ENCODE results near the gene SOD3.

Gene SOD3

GRCh38 chr4:24775750-24776149 is 19.6 kb upstream of the SOD3 start:
- no peak for DNase-seq

DNA sequence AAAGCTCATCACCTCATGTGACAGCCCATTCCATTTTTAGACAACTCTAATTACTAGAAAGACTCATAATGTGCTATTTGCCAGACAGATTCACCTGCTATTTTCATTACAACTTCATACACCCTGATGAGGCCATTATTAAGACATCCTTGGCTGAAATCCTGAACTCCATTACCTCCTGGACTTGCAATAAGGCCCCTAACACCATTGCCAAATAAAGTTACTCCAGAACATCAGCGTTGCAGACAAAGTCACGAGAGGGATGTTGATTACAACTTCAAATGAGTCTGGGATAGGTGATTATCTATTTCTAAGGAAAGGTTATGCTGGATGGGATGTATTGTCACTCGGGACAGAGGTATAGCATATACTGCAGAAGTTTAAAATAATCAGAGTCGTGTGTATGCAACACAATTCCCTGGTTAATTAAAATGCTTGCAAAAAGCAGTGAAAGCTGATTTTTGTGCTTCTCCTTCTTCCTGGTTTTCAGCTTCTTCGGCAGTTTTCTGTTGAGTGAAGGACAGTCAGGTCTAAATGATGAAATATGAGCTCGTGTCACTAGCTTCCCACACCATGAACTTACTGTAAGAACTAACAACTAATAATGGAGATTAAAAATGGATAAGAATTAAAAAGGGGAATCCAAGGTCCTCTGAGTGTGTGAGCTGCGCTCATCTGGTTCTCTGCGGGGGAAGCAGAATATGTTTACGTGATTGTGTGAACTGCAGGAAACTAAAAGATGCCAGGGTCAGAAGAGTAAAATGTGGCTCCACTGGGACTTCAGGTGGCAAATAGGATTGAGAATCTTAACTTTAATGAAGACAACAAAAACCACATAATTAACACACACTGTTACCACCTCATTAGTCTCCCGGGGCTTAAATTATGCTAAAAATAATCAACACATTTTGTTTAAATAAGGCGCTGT is 17.6 kb upstream of the SOD3 start:
- DNase-seq = no peak

DNA sequence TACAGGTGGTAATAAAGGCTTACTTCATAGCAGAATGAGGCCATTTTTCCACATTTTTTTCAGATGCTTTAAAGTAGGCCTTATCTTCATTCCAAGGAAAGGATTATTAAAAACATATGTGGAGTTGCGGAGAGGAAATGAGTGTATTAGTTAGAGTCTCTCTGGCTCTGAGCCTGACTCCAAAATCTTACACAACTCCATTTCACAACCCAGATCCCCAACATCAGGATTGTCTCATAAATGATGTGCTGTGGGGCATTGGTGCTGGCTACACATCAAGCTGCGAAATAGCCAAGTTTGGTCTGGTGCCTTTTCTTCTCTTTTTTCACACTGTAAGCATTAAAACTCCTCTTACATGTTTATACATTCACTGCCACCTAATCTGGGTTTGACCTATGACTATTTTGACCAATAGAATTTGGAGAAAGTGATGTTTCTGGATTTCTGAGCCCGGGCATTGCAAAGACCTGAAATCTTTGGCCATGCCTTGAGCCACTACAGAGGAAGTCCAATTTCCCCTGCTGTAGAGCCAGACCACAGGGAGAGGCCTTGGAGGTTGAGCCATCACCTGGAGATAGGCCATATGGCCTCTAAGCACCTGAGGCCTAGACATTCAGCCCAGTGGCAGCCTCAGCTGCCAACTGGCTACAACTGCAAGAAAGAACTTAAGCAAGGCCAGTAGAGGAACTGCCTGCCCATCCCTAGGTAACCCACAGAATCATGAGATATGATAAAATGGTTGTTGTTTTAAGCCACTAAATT is 16.7 kb upstream of the SOD3 start:
- no peak for DNase-seq

GRCh38 chr4:24780936-24781495 is 14.4 kb upstream of the SOD3 start:
- no peak for DNase-seq

DNA sequence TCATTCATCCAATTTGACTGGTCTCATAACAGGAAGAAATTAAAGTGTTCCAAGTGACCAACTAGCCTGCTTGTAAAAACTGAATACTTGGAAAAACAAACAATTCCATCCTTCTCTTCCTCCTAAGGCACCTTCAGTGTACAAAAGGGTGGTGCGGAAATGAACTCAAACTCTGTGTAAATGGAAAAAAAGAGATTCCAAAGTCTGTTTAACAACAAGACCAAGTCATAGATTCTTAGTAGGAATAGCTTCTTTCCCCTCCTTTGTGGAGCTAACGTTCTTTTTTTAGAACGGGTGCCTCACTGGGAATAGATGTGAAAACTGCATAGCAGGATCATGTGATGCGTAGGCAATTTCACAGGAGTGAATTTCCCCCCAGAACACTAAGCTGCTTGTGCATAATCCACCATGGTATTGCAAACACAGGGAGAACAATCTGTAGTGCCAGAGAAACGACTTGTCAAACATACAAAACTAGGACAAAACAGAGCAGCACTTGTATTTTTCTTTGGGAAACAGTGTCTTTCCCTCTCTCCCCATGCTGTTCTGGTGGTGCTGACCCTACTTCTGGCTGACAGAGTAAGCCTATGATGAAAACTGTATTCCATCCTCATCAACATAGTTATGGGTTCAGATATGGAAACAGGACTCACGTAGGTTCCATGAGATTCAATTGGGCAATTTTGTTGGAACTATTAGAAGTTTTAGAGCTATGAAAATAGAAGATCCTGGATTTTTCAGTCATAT is 13.2 kb upstream of the SOD3 start:
- DNase-seq = no peak

- DNase-seq = no peak
These were observed 11.9 kb upstream of the SOD3 start for GRCh38 chr4:24783506-24783905.

GRCh38 chr4:24791043-24791442 is 4.3 kb upstream of the SOD3 start:
- DNase-seq = no peak

- no peak for DNase-seq
These were observed 2.8 kb upstream of the SOD3 start for GRCh38 chr4:24792552-24792951.

DNA sequence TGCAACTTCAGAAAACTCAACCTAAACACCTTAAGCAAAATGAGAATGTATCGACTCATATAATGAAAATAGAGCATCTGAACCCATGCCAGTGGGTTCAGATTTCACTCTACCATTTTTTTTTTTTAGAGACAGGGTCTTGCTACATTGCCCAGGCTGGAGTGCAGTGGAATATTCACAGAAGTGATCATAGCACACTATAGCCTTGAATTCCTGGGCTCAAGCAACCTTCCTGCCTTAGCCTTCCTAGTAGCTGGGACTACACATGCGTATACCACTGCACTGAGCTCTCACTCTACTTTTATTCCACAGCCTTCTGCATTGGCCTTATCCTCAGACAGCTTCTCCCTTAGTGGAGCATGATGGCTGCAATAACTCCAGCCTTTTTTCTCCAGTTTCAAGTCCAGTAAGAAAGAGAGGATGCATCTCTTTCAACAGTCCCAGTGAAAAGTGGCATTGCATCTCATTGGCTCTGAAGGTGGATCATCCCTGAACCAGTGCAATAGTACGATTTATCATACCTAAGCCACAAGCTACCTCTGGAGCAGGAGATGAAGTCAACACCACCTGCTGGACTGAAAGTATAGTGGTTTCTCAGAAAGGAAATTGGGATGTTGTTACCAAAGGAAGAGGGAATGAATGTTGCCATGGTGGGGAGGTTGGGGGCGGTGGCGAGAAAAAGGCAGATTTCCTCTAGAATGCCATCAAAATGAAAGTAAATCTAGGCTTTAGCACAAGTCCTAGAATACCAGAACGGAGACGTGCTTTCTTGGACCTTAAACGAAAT is 2.0 kb upstream of the SOD3 start:
- DNase-seq = no peak

DNA sequence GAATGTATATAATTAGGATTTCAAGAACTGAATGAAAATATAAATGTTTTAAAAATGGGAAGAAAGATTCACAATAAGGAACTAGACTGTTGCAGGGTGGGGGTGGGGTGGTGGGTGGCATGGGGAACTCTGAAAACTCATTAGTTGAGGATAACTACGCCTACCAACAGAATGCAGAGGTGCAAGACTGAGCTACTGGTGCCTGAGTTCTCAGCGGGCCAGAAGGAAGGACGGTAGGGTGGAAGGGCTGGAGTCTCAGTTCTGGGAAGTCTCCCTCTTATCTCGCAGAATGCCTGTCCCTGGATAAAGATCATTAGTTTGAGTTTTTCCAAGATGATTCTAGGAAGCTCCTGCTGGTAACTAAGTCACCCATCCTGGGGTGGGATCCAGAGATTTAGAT is 1.3 kb upstream of the SOD3 start:
- no peak for DNase-seq

GRCh38 chr4:24794480-24794879 is 893 bp upstream of the SOD3 start:
- no peak for DNase-seq

DNA sequence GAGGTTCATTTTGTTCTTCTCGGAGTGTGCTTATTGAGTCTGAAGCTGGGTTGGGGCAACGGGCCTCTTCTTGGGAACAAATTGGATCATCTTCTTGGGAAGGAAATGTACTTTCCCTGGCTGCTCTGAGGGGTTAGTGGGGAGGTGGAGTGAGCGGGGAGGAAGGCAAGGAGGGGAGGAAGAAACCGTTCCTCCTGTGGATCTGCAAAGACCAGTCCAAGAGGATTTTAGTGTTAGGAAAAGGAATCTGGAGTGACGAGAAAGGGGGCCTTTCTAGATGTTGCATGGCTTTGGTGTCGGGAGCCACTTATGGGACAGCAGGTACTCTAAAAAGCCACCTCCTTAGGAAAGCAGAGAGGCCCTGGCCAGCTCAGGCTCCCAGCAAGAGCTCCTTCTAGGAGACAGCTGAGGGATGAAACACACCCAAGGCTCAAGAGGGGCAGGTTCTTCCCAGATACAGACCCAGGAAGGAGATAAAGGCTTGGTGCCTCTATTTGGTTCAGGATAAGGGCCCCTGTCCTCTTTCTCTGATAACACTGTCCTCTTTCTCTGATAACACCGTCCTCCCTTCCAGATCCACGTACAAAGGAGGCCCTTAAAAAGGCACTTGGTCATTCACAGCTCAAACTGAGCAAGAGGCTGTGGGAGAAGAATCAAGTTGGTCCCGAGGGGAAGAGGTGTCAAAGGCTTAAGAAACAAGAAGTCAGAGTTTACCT is 451 bp downstream of the SOD3 start:
- no peak for DNase-seq

GRCh38 chr4:24796620-24797019 is 1.2 kb downstream of the SOD3 start:
- DNase-seq = no peak

GRCh38 chr4:24798036-24798610 is 2.8 kb downstream of the SOD3 start:
- DNase-seq = no peak

- no peak for DNase-seq
These were observed 3.8 kb downstream of the SOD3 start for GRCh38 chr4:24799196-24799543.

- no peak for DNase-seq
These were observed 4.4 kb downstream of the SOD3 start for GRCh38 chr4:24799544-24800324.

GRCh38 chr4:24800325-24800895 is 5.0 kb downstream of the SOD3 start:
- DNase-seq = no peak

DNA sequence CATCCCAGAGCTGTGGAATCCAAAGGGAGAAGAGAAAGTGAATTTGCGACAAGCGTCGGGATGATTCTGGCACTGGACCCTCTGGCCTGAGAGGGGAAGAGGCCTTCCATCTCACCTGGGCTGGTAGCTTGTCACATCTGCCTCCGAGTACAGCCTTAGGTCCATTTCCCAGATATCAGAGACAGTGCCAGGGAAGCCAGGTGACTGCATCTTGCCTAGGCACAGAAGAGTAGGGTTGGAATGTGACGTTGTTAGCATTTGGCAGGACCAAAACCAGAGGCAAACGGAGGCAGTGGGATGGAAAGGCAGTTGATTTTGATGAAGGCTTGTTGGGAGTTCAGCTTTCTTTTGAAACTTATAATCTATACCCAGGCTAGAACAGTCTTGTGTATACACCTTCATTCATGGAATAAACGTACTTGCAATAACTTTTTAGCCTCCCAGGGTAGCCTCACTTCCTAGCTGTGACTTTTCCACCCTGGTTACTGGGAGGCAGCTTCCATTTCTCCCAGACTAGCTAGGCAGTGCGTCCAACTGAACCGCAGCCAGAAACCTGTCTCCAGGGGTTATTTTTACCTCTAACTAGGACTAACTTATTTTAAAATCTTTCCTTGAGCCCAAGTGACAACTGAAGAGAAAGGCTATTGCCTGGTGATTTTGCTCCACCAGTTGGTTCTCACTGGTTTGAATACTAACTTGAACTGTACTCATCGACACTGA is 5.9 kb downstream of the SOD3 start:
- DNase-seq = no peak

DNA sequence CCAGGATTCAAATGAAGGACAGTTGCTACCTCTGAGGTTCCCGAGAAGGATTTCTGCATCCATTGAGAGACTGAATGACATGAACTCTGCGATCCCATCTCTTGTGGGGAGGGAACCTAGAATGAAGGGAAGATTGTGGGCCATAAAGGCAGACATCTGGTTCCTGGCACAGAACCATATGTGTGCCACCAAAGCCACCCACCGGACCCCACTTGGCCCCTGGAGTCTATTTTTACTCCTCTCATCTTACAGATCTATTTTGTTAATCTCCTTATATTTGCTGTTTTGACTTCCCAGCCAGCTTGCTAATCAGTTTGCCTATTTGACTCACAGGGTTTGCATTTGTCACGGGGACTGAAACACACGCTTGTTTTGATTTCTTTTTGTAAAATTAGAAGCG is 7.3 kb downstream of the SOD3 start:
- DNase-seq = no peak

Measured in stimulated activated CD4-positive, alpha-beta T cell treated with anti-CD3 and anti-CD28 coated beads, Interleukin-2, amount 100 ng/mL, for 48 hours (primary cell).